ENCODE measurements around the gene FOXI1. TPM values are rescaled to one million over a fixed set of nuclear protein-coding genes. Genes with fewer than 3 reads are reported as not detected.

FOXI1 gene
- total RNA-seq, 1 experiment from 2014 or later: not detected

GRCh38 chr5:170104710-170105109 is 987 bp upstream of the FOXI1 start:
- ChIA-PET POLR2A (ENCODE audit: unreplicated experiment) (no interaction called here), CTCF (no interaction called here)
- no peaks in the 10 kb centered on the region for H3K9me2 ChIP-seq (ENCODE audit: insufficient read depth)
- no peaks in the 10 kb centered on the region for H3F3A ChIP-seq (ENCODE audit: insufficient read depth, low read depth)
- H3K4me2 ChIP-seq: no peak overlapping the region
- H3K36me3 ChIP-seq (ENCODE audit: low read depth): no peaks in the 10 kb centered on the region
- no peak overlapping the region for H2AFZ ChIP-seq
- no peaks in the 10 kb centered on the region for H3K9me3 ChIP-seq (ENCODE audit: insufficient read depth, low read depth)
- BruUV-seq (replicated peaks): no TSS peak
- H3K4me1 ChIP-seq (replicated peaks; ENCODE audit: insufficient read depth): peaks cover 22% of the 10 kb centered on the region
- H3K79me2 ChIP-seq (ENCODE audit: low read depth): no peaks in the 10 kb centered on the region
- no peaks in the 10 kb centered on the region for H3K27me3 ChIP-seq (ENCODE audit: insufficient read depth, low read depth)
- H3K4me3 ChIP-seq: no peak overlapping the region
- intact Hi-C loops (cut with micrococcal nuclease; ENCODE audit: unreplicated experiment): loop anchor here (5.0 kb wide), 4 partner anchors 132 to 528 kb away; no protein-coding TSS in a partner anchor
- TF ChIP-seq CTCF (conservative IDR thresholded peaks at IDR 0.05) (no peak), EZH2 (IDR thresholded peaks at IDR 0.05; ENCODE audit: low read depth) (no peak)
- DNase-seq: no peak
- no peak overlapping the region for H3K27ac ChIP-seq
- H4K20me1 ChIP-seq (ENCODE audit: insufficient read depth): no peaks in the 10 kb centered on the region

- H3K9me3 ChIP-seq (ENCODE audit: insufficient read depth, low read depth): no peaks in the 10 kb centered on the region
- no peak overlapping the region for H2AFZ ChIP-seq
- H3K79me2 ChIP-seq (ENCODE audit: low read depth): no peaks in the 10 kb centered on the region
- no peak for DNase-seq
- no TSS peak for BruUV-seq (replicated peaks)
- H3K4me3 ChIP-seq: no peak overlapping the region
- no peaks in the 10 kb centered on the region for H3K9me2 ChIP-seq (ENCODE audit: insufficient read depth)
- CTCF ChIA-PET: no interaction called here
- intact Hi-C loops (cut with micrococcal nuclease; ENCODE audit: unreplicated experiment): no loop called here
- no peaks in the 10 kb centered on the region for H4K20me1 ChIP-seq (ENCODE audit: insufficient read depth)
- no peak overlapping the region for H3K4me2 ChIP-seq
- no peaks in the 10 kb centered on the region for H3K27me3 ChIP-seq (ENCODE audit: insufficient read depth, low read depth)
- no peaks in the 10 kb centered on the region for H3F3A ChIP-seq (ENCODE audit: insufficient read depth, low read depth)
- no peak overlapping the region for H3K27ac ChIP-seq
- peaks cover 6% of the 10 kb centered on the region; the same call in 1 of the 2 replicates for H3K4me1 ChIP-seq (replicated peaks; ENCODE audit: insufficient read depth)
- POLR2A ChIA-PET (ENCODE audit: unreplicated experiment): no interaction called here
- TF ChIP-seq EZH2 (IDR thresholded peaks at IDR 0.05; ENCODE audit: low read depth): no peak
- no peak for TF ChIP-seq CTCF (conservative IDR thresholded peaks at IDR 0.05)
- H3K36me3 ChIP-seq (ENCODE audit: low read depth): no peaks in the 10 kb centered on the region
Measured at GRCh38 chr5:170107674-170108073, 2.0 kb downstream of the FOXI1 start.

GRCh38 chr5:170108266-170108785 is 2.6 kb downstream of the FOXI1 start:
- Histone ChIP-seq H3K9me2 (ENCODE audit: insufficient read depth) (no peaks in the 10 kb centered on the region), H3K79me2 (ENCODE audit: low read depth) (no peaks in the 10 kb centered on the region), H3K4me3 (no peak overlapping the region), H3K9me3 (ENCODE audit: insufficient read depth, low read depth) (no peaks in the 10 kb centered on the region), H3K4me2 (no peak overlapping the region), H3F3A (ENCODE audit: insufficient read depth, low read depth) (no peaks in the 10 kb centered on the region), H4K20me1 (ENCODE audit: insufficient read depth) (no peaks in the 10 kb centered on the region), H2AFZ (no peak overlapping the region), H3K36me3 (ENCODE audit: low read depth) (no peaks in the 10 kb centered on the region), H3K27ac (no peak overlapping the region), H3K4me1 (replicated peaks; ENCODE audit: insufficient read depth) (peaks cover 6% of the 10 kb centered on the region; the same call in 1 of the 2 replicates), H3K27me3 (ENCODE audit: insufficient read depth, low read depth) (no peaks in the 10 kb centered on the region)
- intact Hi-C loops (cut with micrococcal nuclease; ENCODE audit: unreplicated experiment): no loop called here
- ChIA-PET POLR2A (ENCODE audit: unreplicated experiment) (no interaction called here), CTCF (no interaction called here)
- TF ChIP-seq EZH2 (IDR thresholded peaks at IDR 0.05; ENCODE audit: low read depth) (no peak), CTCF (conservative IDR thresholded peaks at IDR 0.05) (no peak)
- DNase-seq: no peak
- no TSS peak for BruUV-seq (replicated peaks)
